ENCODE data around the gene AQP6.
"Not testable (repeated sequence)": the region's sequence is repeated elsewhere in the genome, so short reads cannot be mapped to it uniquely, and the experiment has no call there.

- not testable (repeated sequence) for TF ChIP-seq CTCF (IDR thresholded peaks at IDR 0.05; ENCODE audit: low read length); EZH2 (IDR thresholded peaks at IDR 0.05; ENCODE audit: borderline replicate concordance, low read length)
These were observed 13.7 kb downstream of the AQP6 start for GRCh38 chr12:49986476-49986875.

Data from OCI-LY1 (cell line).